Retinal pigment epithelial cell (primary cell): ENCODE data around the gene UTP14C.

Experiments
- DNase-seq: peaks from one replicate; pipeline ENCODE4 v3.0.0-alpha.2; 2010; ENCODE audit warnings: low read depth
- H3K4me3 ChIP-seq: 2 replicates; pipeline ENCODE4 v1.5.1; 2011; ENCODE audit warnings: mild to moderate bottlenecking, low read length, control low read depth, moderate library complexity
- CTCF ChIP-seq: conservative IDR thresholded peaks from 2 replicates; pipeline ENCODE4 v1.5.1; 2011; ENCODE audit warnings: low read depth, low read length, control low read depth, inconsistent platforms

Gene UTP14C

GRCh38 chr13:51988988-51989618, 35.4 kb upstream of the UTP14C start:
- no peak overlapping the region for H3K4me3 ChIP-seq
- TF ChIP-seq CTCF = no peak
- no peak for DNase-seq

GRCh38 chr13:51993713-51994112, 30.8 kb upstream of the UTP14C start:
- no peak for TF ChIP-seq CTCF
- no peak for DNase-seq

GRCh38 chr13:51995677-51996551, 28.6 kb upstream of the UTP14C start:
- TF ChIP-seq CTCF = peak; percentile 12
- no peak overlapping the region for H3K4me3 ChIP-seq
- DNase-seq = no peak

More at GRCh38 chr13:51993713-51994112, 30.8 kb upstream of the UTP14C start:
- no peak overlapping the region for H3K4me3 ChIP-seq

- no peak for TF ChIP-seq CTCF
- DNase-seq = no peak
- H3K4me3 ChIP-seq = no peak overlapping the region
Observed at GRCh38 chr13:51996641-51997040, 27.9 kb upstream of the UTP14C start.

GRCh38 chr13:51997186-51997585, 27.3 kb upstream of the UTP14C start:
- TF ChIP-seq CTCF = no peak
- DNase-seq = no peak
- no peak overlapping the region for H3K4me3 ChIP-seq

- no peak overlapping the region for H3K4me3 ChIP-seq
- TF ChIP-seq CTCF = no peak
- no peak for DNase-seq
Observed at GRCh38 chr13:51997641-51998330, 26.7 kb upstream of the UTP14C start.
